ENCODE data around the gene CELSR1.
"Not testable (repeated sequence)": the region's sequence is repeated elsewhere in the genome, so short reads cannot be mapped to it uniquely, and the experiment has no call there.

The CELSR1 gene

DNA sequence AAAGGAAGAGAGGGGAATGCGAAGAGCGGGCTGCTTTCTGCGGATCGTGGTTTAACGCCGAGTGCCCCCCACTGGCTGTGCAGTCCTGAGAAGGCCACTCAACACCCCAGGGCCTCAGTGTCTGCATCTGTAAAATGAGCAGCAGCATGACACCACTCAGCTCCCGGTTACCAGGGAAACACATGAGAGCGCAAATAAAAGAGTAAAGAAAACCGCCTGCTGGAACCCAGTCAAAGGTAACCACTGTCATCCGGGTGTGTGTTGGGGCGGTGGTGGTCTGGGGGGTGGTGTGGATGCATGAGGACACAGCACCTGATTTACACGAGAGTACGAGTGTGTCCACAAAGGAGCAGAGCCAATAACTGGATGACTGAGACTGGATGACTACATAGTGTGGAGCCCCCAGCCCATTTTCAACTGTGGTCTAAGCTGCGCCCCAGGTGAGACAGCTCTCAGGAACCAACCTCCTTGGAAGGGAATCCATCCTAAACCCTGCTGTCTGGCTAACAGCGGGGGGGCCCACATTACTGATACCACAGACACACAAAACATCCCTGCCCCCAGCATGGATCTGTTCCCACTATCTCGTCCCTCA is 5.7 kb downstream of the CELSR1 start:
- no peak for DNase-seq

DNA sequence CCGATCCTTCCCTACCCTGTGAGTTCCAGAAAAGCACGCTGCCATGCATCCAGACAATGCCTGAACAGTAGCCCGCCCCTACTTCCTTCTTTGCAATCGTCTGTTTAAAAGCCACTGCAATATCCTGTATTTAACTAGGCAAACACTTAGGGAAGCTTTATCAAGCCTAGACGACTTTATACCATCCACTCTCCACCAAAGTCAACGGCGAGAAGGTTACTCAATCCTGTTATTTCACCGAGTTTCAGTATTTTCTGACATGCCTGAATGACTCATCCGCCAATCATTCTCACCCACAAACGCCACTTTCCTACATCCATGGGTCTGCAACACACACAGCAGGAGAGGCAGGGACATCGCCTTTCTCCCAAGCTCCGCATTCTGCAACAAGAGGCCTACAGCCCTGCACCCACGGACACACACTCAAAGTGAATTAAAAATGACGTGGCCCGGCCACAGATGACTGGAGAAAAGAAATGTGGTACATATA is 9.3 kb downstream of the CELSR1 start:
- DNase-seq = no peak

DNA sequence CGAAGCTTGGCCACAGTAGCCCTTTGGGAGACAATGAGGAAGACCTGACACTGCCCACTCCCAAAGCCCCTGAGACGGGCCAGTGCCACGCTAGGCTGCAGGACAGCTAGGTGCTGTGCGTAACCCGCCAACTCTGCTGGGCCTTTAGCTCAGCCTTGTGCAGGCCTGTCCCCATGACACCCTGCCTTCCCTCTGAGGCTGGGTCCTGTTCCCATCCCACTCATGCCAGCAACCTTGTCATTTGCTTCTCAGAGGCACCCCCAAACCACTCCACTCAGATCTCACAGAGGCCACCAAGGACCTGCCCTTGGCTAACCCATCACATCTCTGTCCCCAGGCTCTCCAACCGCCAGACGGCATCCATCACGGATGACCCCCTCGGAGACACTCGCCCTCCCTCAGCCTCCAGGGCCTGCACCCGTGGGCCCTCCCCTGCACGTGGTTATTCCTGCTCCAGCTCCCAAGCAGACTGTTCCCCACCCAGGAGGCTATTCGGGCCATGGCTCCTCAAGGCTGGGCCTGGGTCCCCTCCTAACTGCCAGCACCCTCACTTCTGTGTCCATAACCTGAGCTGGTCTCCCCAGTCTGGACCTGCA is 11.1 kb downstream of the CELSR1 start:
- DNase-seq = no peak

DNA sequence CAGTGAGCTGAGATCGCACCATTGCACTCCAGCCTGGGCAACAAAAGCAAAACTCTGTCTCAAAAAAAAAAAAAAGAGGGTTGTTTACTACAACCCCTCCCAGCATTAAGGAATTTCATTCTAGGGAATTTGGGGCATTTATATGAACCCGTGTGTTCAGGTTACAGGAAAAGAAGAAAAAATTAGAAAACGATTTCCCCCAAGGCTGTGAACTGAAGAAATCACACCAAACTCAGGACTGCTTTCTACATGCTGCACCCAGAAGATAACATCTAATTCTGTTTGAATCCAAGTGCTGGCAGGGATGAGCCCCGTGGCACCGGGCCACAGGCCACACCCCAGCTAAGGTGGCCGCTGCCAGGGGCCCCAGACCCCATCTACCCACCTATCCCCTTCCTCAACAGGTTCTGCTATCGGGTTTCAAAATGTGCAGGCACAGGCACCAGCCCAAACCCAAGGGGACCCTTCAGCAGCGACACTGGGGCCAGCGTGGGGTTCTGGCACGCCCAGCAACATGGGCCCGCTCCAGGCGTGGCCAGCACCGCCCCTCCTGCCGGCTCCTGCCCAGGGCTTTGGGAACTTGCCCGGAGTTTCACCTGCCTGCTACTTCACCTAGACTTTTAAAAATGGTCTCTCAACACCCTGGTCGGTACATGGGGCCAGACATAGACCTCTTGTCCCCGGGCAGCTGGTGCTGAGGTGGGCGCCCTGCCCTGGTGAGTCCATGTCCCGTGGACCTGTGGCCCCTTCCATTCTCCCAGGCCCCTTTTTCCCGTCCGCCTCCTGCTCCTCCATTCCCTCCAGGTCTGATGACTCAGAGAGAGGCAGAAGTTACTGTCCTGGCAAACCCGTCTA is 11.8 kb downstream of the CELSR1 start:
- no peak for DNase-seq

DNA sequence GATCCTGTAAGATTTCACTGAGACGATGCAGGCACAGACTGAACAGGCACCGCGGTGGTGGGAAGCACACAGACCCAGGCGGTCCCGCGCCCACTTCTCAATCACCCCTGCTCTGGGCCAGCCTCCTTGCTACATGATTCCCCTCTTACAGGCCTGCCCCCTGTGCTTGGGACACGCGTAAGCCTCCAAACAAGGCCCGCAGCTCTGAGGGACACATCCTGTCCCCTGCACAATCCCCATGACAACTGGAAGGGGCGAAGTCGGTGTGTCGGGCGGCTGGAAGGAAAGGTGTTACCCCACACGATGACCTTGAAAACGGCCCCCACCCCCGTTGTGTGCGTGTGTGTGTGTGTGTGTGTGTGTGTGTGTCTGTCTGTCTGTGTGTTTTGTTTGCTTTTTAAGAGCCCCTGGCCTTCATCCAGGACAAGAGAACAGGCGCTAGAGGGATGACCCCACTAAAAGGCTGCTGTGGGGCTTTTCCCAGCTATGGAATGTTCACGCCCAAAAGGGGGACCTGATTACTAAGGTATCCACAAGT is 13.1 kb downstream of the CELSR1 start:
- DNase-seq = no peak

DNA sequence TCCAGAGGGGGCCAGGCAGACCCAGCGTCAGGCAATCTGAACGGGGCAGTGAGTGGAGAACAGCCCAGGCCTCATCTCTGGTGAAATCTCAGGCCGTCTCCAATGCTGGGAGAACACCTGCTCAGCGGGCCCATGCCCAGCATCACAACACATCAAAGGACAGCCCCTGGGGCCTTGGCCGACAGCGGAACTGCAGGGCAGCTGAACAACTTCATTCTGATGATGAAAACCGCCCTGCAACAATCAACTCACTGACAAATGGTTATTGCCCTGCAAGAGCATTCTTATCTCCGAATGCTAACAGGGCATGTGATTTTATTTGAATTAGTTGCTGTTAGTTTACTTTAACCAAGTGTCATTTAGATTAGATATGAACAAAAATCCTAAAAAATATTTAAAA is 14.6 kb downstream of the CELSR1 start:
- no peak for DNase-seq

DNA sequence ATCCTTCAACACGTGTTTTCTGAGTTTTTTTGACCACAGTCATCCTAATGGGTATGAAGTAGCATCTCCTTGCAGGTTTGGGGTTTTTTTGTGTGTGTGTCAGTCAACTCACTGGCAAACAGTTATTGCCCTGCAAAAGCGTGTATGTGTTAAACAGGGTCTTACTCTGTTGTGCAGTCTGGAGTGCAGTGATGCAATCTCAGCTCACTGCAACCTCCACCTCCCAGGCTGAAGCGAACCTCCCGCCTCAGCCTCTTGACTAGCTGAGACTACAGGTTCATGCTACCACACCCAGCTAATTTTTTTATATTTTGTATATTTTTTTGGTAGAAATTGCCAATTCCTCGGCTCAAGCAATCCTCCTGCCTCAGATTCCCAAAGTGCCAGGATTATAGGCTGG is 15.4 kb downstream of the CELSR1 start:
- no peak for DNase-seq

DNA sequence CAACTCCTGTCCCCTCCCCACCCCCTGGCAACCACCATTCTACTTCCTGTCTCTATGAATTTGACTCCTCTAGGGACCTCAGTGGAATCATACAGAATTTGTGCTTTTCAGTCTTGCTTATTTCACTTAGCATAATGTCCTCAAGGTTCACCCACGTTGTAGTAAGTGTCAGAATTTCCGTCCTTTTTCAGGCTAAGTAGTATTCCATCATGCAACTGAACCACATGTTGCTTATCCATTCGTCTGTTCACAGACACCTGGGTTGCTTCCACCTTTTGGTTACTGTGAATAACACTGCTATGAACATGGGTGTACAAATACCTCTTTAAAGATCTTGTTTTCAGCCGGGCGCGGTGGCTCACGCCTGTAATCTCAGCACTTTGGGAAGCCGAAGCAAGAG is 16.5 kb downstream of the CELSR1 start:
- DNase-seq = no peak

DNA sequence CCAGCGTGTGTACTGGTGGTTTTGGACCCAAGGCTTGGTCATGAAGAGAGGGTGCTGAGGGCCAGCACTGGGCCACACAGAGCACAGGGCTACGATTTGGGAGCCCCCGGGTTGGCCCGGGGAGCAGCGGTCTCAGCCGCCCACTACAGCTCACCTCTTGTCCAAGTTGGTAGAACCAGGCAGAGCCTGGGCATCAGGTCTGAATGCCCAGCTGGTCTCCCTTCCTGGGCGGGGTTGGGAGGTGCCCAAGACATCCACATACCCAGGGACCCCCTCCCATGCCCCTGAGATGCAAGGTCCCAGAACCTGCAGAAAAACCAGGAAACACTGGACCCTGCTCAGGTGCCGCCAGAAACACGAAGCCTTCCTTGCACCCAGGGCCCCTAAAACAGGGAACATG is 18.0 kb downstream of the CELSR1 start:
- no peak for DNase-seq

DNA sequence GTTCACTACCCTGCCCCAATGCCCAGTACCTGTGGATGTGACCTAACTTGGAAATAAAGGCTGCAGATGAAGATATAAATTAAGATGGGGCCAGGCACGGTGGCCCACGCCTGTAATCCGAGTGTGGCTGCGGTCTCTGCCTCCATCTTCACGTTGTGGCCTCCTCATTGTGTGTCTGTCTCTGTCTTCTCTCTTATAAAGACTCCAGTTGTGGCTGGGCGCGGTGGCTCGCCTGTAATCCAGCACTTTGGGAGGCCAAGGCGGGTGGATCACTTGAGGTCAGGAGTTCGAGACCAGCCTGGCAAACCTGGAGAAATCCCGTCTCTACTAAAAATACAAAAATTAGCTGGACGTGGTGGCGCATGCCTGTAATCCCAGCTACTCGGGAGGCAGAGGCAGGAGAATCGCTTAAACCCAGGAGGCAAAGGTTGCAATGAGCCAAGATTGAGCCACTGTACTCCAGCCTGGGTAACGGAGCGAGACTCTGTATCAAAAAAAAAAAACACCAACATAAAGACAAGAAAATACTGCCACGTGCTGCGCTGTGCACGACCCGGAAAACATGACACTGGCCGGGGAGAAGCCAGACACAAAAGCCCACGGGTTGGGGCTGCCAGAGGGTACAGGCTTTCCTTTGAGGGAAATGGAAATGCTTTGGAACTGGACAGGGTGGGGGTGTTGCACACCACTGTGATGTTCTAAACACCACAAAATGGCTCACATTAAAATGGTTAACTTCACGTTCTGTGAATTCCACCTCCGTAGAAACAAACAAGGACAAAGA is 18.7 kb downstream of the CELSR1 start:
- no peak for DNase-seq

DNA sequence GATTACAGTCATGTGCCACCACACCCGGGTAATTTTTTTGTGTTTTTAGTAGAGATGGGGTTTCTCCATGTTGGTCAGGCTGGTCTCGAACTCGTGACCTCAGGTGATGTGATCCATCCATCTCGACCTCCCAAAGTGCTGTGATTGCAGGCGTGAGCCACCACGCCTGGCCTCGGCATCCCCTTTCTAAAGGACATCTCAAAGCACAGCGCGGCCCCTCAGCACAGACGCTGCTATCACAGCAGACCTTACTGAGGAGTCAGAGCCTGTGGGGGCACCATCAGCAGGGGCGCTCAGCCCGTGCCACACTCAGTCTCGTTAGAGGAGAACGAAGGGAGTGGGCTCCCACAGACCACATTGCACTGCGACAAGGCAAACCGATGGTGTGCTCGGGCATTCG is 19.4 kb downstream of the CELSR1 start:
- DNase-seq = no peak

DNA sequence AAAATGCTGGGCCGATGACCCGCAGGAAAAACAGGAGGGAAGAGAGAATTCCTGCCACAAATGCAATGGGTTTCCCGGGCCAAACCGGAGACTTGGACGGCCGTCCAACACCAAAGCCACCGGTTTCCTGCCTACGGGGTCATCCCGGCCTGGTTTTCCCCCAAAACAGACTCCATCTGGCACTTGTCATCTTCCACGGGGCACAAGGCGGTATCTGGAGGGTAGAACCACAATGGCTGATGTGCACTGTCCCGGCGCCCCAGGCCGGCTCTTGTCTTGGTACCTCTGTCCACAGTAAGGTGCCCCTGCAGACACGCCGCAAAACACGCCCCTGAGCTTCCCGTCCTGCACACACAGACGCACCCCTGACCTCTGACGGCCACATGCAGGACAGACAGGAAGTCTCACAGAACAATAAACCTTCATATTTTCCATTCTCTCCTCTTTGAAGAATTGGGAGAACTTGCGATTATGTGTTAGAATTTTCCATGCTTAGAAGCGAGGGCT is 20.1 kb downstream of the CELSR1 start:
- no peak for DNase-seq

DNA sequence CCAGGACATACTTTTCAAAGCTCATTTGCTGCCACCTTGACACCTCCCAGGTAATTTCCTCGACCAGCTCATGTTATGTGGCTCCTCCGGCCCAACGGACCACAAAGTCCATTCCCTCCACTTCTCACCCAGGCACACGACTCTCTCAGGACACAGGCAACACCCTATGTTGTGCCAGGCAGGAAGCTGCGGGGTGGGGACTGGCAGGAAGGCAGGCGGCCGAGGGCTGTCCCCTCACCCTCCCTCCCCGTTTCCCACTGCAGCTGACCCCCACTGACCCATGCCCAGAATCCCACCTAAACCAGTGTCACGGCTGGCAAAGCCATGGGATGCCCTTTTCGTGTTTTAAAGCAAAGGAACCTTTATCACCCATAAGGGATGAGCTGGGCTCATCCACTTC is 20.8 kb downstream of the CELSR1 start:
- no peak for DNase-seq

DNA sequence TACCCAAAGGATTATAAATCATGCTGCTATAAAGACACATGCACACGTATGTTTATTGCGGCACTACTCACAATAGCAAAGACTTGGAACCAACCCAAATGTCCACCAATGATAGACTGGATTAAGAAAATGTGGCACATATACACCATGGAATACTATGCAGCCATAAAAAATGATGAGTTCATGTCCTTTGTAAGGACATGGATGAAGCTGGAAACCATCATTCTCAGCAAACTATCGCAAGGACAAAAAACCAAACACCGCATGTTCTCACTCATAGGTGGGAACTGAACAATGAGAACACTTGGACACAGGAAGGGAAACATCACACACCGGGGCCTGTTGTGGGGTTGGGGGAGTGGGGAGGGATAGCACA is 21.3 kb downstream of the CELSR1 start:
- DNase-seq = not testable (repeated sequence)

DNA sequence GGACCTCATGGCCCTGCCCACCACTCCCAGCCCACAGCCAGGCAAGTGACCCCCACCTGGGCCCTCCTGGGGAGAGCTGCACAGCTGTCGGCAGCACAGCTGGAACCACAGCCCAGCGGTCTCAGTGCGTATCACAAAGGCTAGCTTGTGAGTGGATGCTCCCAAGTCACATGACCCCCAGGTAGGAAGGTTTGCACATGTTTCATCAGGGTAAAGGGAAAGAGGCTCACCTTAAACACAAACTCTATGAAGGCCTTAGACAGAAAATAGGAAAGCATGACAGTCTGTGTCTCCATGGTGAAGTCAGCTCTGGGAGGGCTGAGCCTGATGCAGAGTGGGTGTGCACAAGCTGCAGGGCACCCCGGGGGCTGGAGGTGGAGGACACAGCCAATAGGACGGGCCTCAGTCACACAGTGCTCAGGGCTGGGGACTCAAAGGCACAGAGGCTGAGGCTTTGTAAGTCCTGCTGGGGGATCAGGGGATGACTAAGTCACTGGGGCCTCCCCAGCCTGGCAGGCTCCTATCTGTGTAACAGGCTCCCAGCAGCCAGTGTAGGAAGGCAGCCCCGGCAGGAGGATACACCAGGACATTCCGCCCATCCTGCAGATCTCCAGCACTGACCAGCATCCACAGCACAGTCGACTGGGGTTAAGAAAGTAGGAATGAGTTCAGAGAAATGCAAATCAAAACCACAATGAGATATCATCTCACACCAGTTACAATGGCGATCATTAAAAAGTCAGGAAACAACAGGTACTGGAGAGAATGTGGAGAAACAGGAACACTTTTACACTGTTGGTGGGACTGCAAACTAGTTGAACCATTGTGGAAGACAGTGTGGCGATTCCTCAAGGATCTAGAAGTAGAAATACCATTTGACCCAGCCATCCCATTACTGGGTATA is 22.0 kb downstream of the CELSR1 start:
- DNase-seq = no peak

DNA sequence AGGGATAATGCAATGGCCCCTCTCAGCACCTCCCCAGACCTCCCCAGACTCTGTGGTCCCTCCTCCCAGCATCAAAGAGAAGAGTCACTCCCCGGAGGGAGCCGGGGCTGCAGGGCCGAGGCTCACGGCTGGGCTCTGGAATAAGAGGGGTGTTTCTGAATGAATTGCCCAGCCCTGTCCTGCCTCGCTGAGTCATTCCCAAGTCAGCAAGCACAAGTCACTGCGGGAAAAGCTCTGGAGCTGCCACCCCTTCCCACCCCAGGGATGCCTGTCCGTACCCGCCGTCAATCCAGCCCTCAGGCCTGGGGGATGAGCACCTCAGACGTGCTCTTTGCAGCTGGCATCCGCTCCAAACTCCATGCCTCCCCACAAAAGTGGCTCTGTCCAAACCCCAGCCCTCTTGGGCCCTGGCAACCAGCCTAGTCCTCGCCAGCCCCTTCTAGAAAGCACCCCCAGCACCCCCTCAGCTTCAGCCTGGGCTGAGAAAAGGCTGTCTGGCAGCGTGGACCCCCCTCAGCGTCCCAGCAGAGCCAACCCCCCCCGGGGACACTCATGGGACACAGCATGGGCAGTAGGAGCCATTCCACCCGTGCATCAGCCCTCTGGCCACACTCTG is 22.7 kb downstream of the CELSR1 start:
- no peak for DNase-seq

DNA sequence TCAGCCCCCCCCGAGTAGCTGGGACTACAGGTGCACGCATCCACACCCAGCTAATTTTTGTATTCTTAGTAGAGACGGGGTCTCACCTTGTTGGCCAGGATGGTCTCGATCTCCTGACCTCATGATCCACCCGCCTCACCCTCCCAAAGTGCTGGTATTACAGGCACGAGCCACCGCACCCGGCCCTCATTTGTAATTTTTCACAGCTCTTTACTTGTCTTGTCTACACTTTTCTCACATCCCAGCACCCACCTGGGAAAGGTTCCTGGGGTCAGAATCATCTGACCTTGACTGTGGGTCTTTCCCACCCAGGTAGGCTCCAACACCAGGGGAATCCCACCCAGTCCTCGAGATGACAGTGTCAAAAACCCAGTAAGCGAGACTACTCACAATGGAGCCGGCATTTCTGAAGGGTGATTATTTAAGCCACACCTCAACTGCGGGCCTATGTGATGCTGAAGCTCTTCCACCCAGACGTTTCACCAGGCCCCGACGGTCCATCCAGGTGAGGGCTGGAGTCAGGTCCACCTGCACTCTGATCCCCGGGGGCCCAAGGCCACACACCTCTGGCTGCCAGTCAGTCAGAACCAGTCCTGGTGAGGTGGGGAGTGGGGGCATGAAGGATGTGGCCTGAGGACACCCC is 23.4 kb downstream of the CELSR1 start:
- DNase-seq = no peak

DNA sequence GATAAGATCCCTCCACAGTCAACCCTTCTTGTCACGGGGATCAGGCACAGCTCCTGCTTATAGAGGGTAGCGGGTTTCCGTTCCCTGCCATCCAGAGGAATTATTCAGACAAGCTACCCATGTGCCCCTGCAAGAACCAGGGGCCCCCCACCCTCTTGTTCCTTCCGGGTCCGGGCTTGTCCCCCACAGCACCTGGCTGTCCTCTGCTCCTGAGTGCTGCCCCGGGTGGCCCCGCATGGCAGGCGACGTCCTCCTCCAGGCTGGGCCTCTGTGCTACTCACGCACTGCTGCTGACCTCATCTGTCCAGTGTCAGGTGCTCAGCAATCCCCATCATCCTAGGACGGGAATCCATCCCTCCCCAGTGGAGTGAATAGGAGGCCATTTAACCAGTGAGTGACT is 24.7 kb downstream of the CELSR1 start:
- no peak for DNase-seq

DNA sequence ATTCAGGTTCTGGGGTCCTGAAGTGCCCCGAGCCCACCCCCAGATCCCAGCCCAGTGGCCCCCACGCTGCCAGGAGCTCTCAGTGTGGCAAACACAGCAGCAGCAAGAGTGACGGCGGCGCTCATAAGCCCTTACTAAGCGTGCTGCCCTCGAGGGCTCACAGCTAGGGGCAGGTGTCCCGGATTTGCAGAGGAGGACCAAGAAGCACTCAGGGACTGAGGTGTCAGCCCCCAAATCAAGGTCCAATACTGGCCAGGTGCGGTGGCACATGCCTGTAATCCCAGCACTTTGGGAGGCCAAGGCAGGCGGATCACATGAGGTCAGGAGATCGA is 25.4 kb downstream of the CELSR1 start:
- no peak for DNase-seq

DNA sequence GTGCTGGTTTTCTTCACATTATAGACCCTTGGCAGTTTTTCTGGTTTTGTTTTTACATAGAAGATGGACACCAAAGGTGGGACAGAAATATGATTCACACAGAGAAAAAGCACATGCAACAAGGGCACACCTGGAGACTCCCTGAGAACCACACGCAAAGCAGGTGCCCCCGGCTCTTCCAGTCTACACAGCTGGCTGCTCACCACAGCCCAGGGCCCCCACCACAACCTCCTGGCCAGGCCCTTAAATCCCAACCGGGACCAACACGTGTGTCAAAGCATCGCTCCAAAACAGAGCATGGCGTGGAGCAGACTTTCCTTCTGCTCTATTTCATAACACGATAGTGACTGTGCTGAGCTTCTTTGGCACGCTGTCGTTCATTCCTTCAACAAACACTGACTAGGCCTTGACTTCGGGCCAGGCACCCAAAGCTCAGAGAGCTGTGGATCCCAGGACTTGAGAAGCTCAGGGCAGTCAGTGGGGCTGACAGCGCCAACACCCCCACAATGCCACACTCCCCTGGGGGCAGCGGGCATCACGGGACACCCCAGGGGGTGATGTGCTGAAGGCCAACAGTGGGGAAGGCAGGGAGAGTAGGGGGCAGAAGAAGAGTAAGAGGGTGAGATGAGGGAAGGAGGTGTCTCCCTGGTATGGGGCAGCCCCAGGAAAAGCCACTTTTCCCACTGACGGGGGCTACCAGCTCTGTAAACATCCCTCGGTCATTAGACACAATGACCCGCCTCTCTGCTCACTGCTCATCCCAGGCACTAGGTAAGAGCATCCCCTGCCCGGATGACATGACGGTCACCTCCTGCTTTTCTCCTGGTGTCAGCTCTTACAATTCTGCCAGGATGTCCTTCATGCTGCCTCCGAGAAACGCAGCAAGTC is 26.0 kb downstream of the CELSR1 start:
- no peak for DNase-seq

All from activated CD8-positive, alpha-beta memory T cell treated with anti-CD3 and anti-CD28 coated beads, Interleukin-2, amount 50 U/mL, for 48 hours (primary cell).